DND-41 (cell line): ENCODE results near the gene CLCNKB.
A peak's percentile ranks its signal among the peaks of the same experiment; 100 is the strongest.

Source experiments
- ATAC-seq: fragments of 200-7000 bp; cut with Tn5 transposase; 3 replicates; pipeline ENCODE4 v1.9.1; 2021; ENCODE audit warnings: low read depth; ENCODE audit not compliant: insufficient read depth
- DNase-seq: peaks from one replicate; pipeline ENCODE4 v3.0.0-alpha.2; 2020
- H2AFZ ChIP-seq: 2 replicates; pipeline ENCODE4 v1.6.0; 2012; ENCODE audit warnings: low read depth, low read length
- H3K27ac ChIP-seq: 2 replicates; pipeline ENCODE4 v1.5.1; 2012; ENCODE audit warnings: low read length, inconsistent platforms
- H3K27me3 ChIP-seq: fragments of 200-600 bp; sonication (generic); 2 replicates; pipeline ENCODE4 v1.6.0; 2012; ENCODE audit warnings: low read length, mild to moderate bottlenecking, inconsistent platforms; ENCODE audit not compliant: insufficient read depth, poor library complexity
- H3K36me3 ChIP-seq: 2 replicates; pipeline ENCODE4 v1.5.1; 2012; ENCODE audit warnings: low read length, inconsistent platforms; ENCODE audit not compliant: insufficient read depth
- H3K4me1 ChIP-seq: 2 replicates; pipeline ENCODE4 v1.5.1; 2012; ENCODE audit warnings: mild to moderate bottlenecking, low read length; ENCODE audit not compliant: insufficient read depth
- H3K4me2 ChIP-seq: 2 replicates; pipeline ENCODE4 v1.6.0; 2012; ENCODE audit warnings: mild to moderate bottlenecking, moderate library complexity, low read length, inconsistent platforms; ENCODE audit not compliant: insufficient read depth
- H3K4me3 ChIP-seq, 2 experiments: fragments of 200-600 bp in 1 of 2; shearing (Covaris generic) in 1 of 2; 2 replicates each; pipeline ENCODE4 v1.5.1; 2012 to 2016; ENCODE audit warnings: inconsistent platforms in 2 of 2, low read length in 2 of 2, mild to moderate bottlenecking in 2 of 2, low read depth in 1 of 2, moderate library complexity in 1 of 2
- H3K79me2 ChIP-seq: 2 replicates; pipeline ENCODE4 v1.6.0; 2012; ENCODE audit warnings: low read length, inconsistent platforms; ENCODE audit not compliant: insufficient read depth
- H3K9ac ChIP-seq: 2 replicates; pipeline ENCODE4 v1.6.0; 2012; ENCODE audit warnings: low read depth, mild to moderate bottlenecking, inconsistent platforms, low read length, moderate library complexity
- H3K9me3 ChIP-seq: 2 replicates; pipeline ENCODE4 v1.5.1; 2012; ENCODE audit warnings: low read length, moderate library complexity, mild to moderate bottlenecking, inconsistent platforms; ENCODE audit not compliant: insufficient read depth, severe bottlenecking
- H4K20me1 ChIP-seq: 2 replicates; pipeline ENCODE4 v1.6.0; 2012; ENCODE audit warnings: low read length; ENCODE audit not compliant: insufficient read depth
- EZH2 ChIP-seq: IDR thresholded peaks from 3 replicates; pipeline ENCODE4 v1.6.1; 2012; ENCODE audit warnings: borderline replicate concordance, low read depth, mild to moderate bottlenecking, moderate library complexity, low read length, inconsistent platforms; ENCODE audit not compliant: severe bottlenecking
- TF ChIP-seq, protein P1 (sequence below): IDR thresholded peaks from 2 replicates; pipeline ENCODE4 v1.5.1; 2012; ENCODE audit warnings: borderline replicate concordance, low read length, moderate library complexity, mild to moderate bottlenecking; ENCODE audit not compliant: poor library complexity, severe bottlenecking; ENCODE audit errors: extremely low read depth

Gene CLCNKB

DNA sequence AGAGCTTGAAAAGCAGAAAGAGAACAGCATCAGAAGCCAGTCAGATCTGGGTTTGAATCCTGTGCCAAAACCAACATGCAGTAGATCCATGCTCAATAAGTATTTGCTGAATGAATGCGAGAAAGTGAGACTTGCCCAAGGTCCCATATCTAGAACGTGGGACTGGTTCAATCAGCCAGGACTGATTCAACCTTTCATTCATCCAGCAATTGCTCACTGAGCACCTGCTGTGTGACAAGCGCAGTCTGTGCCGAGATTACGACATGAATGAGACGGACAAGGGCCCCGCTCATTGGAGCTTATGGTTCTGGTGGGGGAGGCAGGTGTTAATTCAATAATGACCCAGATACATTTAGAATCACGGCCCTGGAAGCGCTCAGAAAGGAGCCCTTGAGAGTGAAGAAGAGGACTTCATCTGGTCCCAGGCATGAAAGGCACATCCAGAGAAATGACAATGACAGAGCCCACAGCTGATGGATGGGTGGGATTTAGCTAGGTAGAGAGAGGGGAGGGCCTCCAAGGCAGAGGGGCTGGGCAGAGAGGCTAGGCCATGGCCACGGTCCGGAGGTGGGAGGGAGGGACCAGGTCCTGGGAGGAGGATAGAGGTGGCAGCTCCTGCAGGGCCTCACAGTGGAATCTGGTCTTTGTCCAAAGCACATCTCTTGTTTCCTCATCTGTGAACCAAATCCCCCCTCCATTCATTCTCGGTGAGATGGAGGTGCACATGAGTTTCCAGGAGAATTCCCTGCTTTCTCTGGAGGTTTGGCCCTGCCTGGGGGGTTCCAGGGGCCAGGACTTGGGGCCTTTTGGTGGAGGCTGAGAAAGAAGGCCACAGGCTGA is 34.0 kb downstream of the CLCNKB start:
- Histone ChIP-seq H3K27ac (no peak overlapping the region), H3K36me3 (no peaks in the 10 kb centered on the region), H3K4me3 (no peak overlapping the region), H3K9ac (no peak overlapping the region), H3K4me2 (no peak overlapping the region), H3K4me1 (peaks cover 6% of the 10 kb centered on the region), H3K27me3 (no peaks in the 10 kb centered on the region), H3K79me2 (no peaks in the 10 kb centered on the region), H2AFZ (no peak overlapping the region), H3K9me3 (no peaks in the 10 kb centered on the region), H4K20me1 (0 out of 2 replicates have a peak, but pooled peaks cover 5% of the 10 kb centered on the region)
- no peak for ATAC-seq
- no peak for TF ChIP-seq EZH2
- TF ChIP-seq, protein P1, sequence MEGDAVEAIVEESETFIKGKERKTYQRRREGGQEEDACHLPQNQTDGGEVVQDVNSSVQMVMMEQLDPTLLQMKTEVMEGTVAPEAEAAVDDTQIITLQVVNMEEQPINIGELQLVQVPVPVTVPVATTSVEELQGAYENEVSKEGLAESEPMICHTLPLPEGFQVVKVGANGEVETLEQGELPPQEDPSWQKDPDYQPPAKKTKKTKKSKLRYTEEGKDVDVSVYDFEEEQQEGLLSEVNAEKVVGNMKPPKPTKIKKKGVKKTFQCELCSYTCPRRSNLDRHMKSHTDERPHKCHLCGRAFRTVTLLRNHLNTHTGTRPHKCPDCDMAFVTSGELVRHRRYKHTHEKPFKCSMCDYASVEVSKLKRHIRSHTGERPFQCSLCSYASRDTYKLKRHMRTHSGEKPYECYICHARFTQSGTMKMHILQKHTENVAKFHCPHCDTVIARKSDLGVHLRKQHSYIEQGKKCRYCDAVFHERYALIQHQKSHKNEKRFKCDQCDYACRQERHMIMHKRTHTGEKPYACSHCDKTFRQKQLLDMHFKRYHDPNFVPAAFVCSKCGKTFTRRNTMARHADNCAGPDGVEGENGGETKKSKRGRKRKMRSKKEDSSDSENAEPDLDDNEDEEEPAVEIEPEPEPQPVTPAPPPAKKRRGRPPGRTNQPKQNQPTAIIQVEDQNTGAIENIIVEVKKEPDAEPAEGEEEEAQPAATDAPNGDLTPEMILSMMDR, result no peak
- DNase-seq, result no peak

DNA sequence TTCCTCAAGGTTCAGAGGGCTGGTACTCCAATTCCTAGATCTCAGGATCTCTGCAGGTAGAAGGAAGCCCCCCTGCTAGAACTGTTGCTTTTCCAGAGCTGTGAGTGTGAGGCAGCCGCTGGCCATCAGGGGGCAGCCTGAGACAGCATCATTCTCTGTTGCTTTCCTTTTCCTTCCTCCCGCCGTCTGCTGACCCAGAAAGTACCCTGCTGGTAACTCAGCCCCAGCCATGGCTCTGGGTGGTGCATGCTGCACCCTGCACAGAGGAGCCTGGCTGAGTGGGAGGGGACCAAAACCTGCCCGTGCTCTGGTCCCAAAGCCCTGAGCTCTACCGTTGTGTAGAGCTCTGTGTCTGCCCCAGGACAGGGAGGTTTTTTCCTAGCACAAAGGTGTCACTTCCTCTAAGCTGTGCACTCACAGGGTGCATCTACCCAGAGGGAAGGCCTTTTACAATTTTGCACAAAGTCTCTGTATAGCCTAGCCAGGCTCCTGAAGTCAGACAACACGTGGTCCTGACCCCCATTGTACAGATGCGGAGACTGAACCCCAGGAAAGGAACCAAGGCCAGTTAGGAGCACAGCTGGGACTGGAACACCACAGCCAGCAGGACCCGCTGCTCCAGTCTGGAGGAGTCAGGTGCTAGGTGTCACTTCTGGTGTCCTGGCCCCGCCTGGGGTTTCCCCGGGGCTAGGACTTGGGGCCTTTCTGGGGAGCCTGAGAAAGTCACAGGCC is 35.5 kb downstream of the CLCNKB start:
- H3K36me3 ChIP-seq, result no peaks in the 10 kb centered on the region
- peak overlapping the region; percentile 38 for H3K9ac ChIP-seq
- TF ChIP-seq, protein P1, result peak; percentile 98
- TF ChIP-seq EZH2, result no peak
- ATAC-seq (peak; percentile 90), DNase-seq (peak; percentile 82)
- H3K27ac ChIP-seq, result peak overlapping the region; percentile 37; the same call in 1 of the 2 replicates
- H3K79me2 ChIP-seq, result no peaks in the 10 kb centered on the region
- H4K20me1 ChIP-seq, result 0 out of 2 replicates have a peak, but pooled peaks cover 5% of the 10 kb centered on the region
- no peaks in the 10 kb centered on the region for H3K27me3 ChIP-seq
- H3K9me3 ChIP-seq, result no peaks in the 10 kb centered on the region
- H3K4me1 ChIP-seq, result peaks cover 6% of the 10 kb centered on the region
- peak overlapping the region in 1 of 2 experiments; percentile 30; a peak in 2 of 4 replicates for H3K4me3 ChIP-seq
- H3K4me2 ChIP-seq, result peak overlapping the region; percentile 59
- H2AFZ ChIP-seq, result peak overlapping the region; percentile 68

DNA sequence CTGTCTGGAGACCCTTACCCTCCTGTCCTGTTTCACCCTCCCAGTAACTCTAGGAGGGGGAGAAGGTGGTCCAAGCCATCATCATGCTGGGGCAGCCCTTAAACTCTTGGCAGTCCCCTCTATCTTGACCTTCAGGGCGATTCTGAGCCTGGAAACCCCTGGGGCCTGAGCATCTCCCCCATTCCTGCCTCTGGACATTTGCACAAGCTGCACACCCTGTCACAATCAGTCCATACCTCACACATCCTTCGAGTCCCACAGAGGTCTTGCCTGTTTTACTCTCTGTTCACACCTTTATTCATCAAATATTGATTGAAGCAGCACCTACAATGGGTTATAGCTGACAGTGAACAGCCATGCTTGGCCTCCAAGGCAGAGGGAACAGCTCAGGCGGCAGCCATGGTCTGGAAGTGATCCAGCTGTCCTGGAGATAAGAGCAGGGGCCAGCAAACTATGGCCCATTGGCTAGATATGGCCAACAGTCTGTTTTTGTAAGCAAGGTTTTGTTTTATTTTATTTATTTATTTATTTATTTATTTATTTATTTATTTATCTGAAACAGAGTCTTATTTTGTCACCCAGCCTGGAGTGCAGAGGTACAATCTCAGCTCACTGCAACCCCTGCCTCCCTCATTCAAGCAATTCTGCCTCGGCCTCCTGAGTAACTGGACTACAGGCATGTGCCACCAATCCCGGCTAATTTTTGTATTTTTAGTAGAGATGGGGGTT is 37.0 kb downstream of the CLCNKB start:
- Histone ChIP-seq H3K9me3 (no peaks in the 10 kb centered on the region), H3K27ac (no peak overlapping the region), H3K4me2 (no peak overlapping the region), H3K79me2 (no peaks in the 10 kb centered on the region), H3K9ac (no peak overlapping the region), H3K4me1 (peaks cover 6% of the 10 kb centered on the region), H2AFZ (no peak overlapping the region), H3K27me3 (no peaks in the 10 kb centered on the region), H3K36me3 (no peaks in the 10 kb centered on the region), H3K4me3 (no peak overlapping the region), H4K20me1 (0 out of 2 replicates have a peak, but pooled peaks cover 5% of the 10 kb centered on the region)
- ATAC-seq (no peak), DNase-seq (no peak)
- TF ChIP-seq, protein P1, result no peak
- TF ChIP-seq EZH2, result no peak
